Subcutaneous preadipocyte (primary cell): ENCODE results near the gene PRSS37. TPM values are rescaled to one million over a fixed set of nuclear protein-coding genes. Genes with fewer than 3 reads are reported as not detected.

Experiments used
- total RNA-seq: library from RNA; depleted of rRNA; stranded (reverse); fragments of >200 nt; gene quantifications from 2 replicates; pipeline ENCODE4 v1.2.3, GENCODE V29; 2012

Gene PRSS37
- not detected in 2 replicates for total RNA-seq

GRCh38 chr7:141841385-141841784, at the start of gene PRSS37:
Gene PRSS37, minus strand, starts transcription at chr7:141841485. Its CDS starts 436 bp downstream, at chr7:141841049.

GRCh38 chr7:141789917-141790316, 51.4 kb downstream of the PRSS37 start, which contains the start of gene TAS2R5:
Gene TAS2R5, plus strand, starts transcription at chr7:141790217. Its CDS starts 145 bp downstream, at chr7:141790362.

Other genes with a start within 250 kb of the PRSS37 start
- 4.8 and 6.3 TPM in 2 replicates for gene DENND11, start 139.3 kb downstream of the PRSS37 start, total RNA-seq
- not detected in 2 replicates for gene WEE2, start 133.1 kb downstream of the PRSS37 start, total RNA-seq
- gene SSBP1, start 103.1 kb downstream of the PRSS37 start, total RNA-seq, result 115 and 118 TPM in 2 replicates
- gene TAS2R3, start 77.4 kb downstream of the PRSS37 start, total RNA-seq, result 1.8 TPM in 2 replicates
- gene TAS2R4, start 64.8 kb downstream of the PRSS37 start, total RNA-seq, result 1.4 and 1.5 TPM in 2 replicates
- gene TAS2R5, start 51.3 kb downstream of the PRSS37 start, total RNA-seq, result 0.59 and 1.5 TPM in 2 replicates
- not detected in 2 replicates for gene OR9A4, start 74.9 kb upstream of the PRSS37 start, total RNA-seq
- gene CLEC5A, start 105.5 kb upstream of the PRSS37 start, total RNA-seq, result not detected in 2 replicates
- gene TAS2R38, start 132.3 kb upstream of the PRSS37 start, total RNA-seq, result not detected in 2 replicates
- gene MGAM, start 154.4 kb upstream of the PRSS37 start, total RNA-seq, result under 0.01 and 0.20 TPM in 2 replicates